Epithelial cell of proximal tubule (primary cell): ENCODE results near the gene CCDC124. TPM values are rescaled to one million over a fixed set of nuclear protein-coding genes. Genes with fewer than 3 reads are reported as not detected.
"Not testable (repeated sequence)": the region's sequence is repeated elsewhere in the genome, so short reads cannot be mapped to it uniquely, and the experiment has no call there.

Experiments used
- DNase-seq: peaks from one replicate; pipeline ENCODE4 v3.0.0-alpha.2; 2011; ENCODE audit warnings: low read depth
- H3K4me3 ChIP-seq: 2 replicates; pipeline ENCODE4 v1.5.1; 2011; ENCODE audit warnings: low read depth, mild to moderate bottlenecking, low read length
- total RNA-seq: library from RNA; depleted of rRNA; stranded (reverse); fragments of >200 nt; gene quantifications from 2 replicates; pipeline ENCODE4 v1.2.3, GENCODE V29; 2015
- TF ChIP-seq, protein P1 (sequence below): conservative IDR thresholded peaks from 2 replicates; pipeline ENCODE4 v1.5.1; 2012; ENCODE audit warnings: low read depth, mild to moderate bottlenecking, low read length

Gene CCDC124
- total RNA-seq, 1 donor from 2014 or later = 68.4 TPM

DNA sequence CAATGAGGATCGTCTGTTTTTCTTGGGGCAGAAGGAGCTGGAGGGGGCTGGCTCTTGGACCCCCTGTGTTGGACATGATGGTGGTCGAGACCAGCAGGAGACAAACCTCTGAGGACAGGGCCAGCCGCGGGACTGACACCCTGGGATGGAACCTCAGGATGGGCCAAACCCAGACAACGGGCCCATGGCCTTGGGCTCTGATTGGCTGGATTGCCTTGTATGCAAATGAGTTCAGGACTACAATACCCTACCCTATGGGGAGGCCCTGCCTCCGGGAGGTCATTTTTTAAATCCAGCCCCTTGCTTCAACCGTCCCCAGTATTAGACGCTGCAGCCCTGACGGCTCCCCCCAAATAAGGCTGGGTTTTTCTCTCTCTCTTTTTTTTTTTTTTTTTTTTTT is 39.0 kb upstream of the CCDC124 start:
- TF ChIP-seq, protein P1, sequence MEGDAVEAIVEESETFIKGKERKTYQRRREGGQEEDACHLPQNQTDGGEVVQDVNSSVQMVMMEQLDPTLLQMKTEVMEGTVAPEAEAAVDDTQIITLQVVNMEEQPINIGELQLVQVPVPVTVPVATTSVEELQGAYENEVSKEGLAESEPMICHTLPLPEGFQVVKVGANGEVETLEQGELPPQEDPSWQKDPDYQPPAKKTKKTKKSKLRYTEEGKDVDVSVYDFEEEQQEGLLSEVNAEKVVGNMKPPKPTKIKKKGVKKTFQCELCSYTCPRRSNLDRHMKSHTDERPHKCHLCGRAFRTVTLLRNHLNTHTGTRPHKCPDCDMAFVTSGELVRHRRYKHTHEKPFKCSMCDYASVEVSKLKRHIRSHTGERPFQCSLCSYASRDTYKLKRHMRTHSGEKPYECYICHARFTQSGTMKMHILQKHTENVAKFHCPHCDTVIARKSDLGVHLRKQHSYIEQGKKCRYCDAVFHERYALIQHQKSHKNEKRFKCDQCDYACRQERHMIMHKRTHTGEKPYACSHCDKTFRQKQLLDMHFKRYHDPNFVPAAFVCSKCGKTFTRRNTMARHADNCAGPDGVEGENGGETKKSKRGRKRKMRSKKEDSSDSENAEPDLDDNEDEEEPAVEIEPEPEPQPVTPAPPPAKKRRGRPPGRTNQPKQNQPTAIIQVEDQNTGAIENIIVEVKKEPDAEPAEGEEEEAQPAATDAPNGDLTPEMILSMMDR = no peak
- DNase-seq = no peak
- no peak overlapping the region for H3K4me3 ChIP-seq

DNA sequence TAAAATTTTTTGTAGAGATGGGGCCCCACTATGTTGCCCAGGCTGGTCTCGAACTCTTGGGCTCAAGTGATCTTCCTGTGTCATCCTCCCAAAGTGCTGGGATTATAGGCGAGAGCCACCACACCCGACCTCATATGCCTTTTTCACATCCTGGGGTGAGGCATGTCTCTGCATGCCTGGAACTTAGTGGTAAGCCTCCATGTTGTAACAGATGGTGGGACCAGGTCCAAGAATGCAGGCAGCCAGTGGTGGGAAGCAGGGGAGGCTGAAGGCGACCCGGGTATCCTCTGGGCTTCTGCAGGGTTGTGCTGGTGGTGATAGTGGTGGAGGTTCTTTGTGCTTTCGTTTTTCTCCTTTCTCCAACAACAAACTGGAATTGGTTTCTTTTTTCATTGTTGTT is 30.1 kb upstream of the CCDC124 start:
- DNase-seq = no peak
- TF ChIP-seq, protein P1 = no peak
- no peak overlapping the region for H3K4me3 ChIP-seq

DNA sequence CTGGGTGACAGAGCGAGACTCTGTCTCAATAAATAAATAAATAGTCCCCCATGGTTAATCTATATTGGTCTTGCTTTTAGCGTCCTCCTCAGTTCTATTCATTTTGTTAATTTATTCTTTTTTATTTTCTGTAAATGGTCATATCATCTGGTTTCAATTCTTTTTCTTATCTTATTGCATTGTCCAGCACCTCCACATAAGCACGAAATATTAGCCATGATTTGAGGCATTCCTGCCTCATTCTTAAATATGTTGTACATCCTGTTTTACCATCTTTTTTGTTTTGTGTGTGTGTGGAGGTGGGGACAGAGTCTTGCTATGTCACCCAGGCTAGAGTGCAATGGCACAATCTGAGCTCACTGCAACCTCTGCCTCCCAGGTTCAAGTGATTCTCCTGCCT is 24.6 kb upstream of the CCDC124 start:
- no peak overlapping the region for H3K4me3 ChIP-seq
- TF ChIP-seq, protein P1 = no peak
- DNase-seq = no peak

DNA sequence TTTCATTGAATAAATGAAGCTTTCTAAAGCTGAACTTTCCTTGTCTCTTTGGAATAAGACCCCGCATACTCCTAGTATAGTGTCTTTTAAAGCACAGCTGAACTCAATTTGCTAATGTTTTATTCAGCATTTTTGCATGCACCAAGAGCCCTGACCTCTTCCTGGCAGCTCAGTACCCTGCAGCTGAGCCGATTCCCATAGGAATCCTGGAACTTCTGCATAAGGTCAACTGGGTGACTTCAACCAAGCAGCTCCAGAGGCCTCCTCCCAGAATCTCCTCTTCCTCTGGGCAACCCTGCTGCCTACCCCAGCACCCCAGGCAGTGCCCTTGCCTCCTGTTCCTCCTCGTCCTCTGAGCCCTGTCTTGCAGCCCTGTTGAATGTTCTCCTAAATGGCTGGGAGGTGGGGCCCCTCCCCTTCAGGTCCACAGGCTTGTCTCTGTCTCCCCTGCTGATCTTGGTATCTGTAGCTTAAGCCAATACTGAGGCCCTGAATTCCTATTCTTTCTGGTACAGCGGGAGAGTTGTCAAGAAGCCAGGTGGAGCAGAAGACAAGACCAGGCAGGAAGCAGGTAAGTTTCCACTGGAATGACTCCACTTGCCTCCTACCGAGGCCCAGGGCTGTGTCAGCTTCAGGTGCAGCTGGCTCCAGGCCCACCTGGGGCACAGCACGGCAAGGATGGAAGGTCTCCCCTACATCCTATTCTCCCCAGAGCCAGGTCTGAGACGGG is 23.6 kb upstream of the CCDC124 start:
- TF ChIP-seq, protein P1 = no peak
- DNase-seq = no peak
- no peak overlapping the region for H3K4me3 ChIP-seq

DNA sequence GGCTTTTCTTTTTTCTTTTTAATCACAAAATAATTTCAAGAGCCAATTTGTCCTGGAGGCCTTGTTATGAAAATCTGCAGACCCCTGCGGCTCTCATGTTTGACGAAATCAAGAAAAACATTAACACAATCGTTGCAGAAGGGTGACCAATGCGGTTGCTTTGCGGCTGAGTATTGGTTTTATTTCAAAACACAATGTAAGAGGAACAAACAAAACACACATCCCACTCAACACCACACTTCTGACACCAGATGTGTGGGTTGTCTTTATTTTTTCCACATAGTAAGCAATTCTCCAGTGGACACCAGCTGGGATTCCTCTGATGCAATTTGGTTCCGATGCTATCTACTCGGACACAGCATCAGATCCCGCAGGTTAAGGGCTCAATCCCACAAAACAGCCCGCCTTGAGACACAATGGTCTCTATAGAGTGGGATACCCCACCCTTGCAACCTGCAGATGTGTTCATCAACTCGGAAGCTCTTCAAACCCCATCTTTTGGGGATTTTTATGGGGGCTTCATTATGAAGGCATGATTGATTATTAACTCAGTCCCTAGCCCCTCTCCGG is 21.9 kb upstream of the CCDC124 start:
- TF ChIP-seq, protein P1 = no peak
- DNase-seq = no peak
- no peak overlapping the region for H3K4me3 ChIP-seq

DNA sequence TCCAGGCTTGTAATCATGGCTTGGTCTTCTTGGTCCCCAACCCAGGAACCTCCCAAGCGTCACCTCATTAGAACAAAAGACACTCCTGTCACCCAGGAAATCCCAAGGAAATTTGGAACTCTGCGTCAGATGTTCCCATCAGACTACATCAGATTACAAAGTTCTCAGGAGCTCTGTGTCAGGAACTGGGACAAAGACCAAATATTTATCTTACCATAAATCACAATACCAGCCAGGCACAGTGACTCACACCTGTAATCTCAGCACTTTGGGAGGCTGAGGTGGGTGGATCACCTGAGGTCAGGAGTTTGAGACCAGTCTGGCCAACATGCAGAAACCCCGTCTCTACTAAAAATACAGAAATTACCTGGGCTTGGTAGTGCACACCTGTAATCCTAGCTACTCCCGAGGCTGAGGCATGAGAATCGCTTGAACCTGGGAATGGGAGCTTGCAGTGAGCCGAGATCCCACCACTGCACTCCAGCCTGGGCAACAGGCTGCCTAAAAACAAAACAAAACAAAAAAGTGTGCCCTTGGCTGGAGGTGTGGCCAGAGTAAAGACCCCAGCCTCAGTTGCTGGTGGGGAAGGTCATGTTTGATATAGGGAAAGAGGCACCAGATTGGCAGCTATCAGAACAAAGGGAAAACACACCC is 16.7 kb upstream of the CCDC124 start:
- H3K4me3 ChIP-seq = no peak overlapping the region
- DNase-seq = no peak
- TF ChIP-seq, protein P1 = no peak

DNA sequence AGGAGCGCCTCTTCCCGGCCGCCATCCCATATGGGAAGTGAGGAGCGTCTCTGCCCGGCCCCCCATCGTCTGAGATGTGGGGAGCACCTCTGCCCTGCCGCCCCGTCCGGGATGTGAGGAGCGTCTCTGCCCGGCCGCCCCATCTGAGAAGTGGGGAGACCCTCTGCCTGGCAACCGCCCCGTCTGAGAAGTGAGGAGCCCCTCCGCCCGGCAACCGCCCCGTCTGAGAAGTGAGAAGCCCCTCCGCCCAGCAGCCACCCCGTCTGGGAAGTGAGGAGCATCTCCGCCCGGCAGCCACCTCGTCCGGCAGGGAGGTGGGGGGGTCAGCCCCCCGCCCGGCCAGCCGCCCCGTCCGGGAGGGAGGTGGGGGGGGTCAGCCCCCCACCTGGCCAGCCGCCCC is 14.7 kb upstream of the CCDC124 start:
- not testable (repeated sequence) for H3K4me3 ChIP-seq

DNA sequence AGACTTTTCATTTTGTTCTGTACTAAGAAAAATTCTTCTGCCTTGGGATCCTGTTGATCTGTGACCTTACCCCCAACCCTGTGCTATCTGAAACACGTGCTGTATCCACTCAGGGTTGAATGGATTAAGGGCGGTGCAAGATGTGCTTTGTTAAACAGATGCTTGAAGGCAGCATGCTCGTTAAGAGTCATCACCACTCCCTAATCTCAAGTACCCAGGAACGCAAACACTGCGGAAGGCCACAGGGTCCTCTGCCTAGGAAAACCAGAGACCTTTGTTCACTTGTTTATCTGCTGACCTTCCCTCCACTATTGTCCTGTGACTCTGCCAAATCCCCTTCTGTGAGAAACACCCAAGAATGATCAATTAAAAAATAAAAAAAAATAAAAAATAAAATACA is 13.7 kb upstream of the CCDC124 start:
- DNase-seq, H3K4me3 ChIP-seq: not testable (repeated sequence)

More for the DNA sequence above, 14.7 kb upstream of the CCDC124 start:
- DNase-seq = not testable (repeated sequence)
